H9 (cell line): Measurements from ENCODE around the gene NRGN. TPM values are rescaled to one million over a fixed set of nuclear protein-coding genes. Genes with fewer than 3 reads are reported as not detected.
A peak's percentile ranks its signal among the peaks of the same experiment; 100 is the strongest.

Experiments used
- DNase-seq: peaks from one replicate; pipeline ENCODE4 v3.0.0-alpha.2; 2017
- H2AFZ ChIP-seq: one replicate; pipeline ENCODE4 v1.6.1; 2013; ENCODE audit warnings: mild to moderate bottlenecking, low read length, control low read depth, moderate library complexity
- H2AK5ac ChIP-seq: 2 replicates; pipeline ENCODE4 v1.6.1; 2013; ENCODE audit warnings: low read length, control low read depth, mixed read lengths; ENCODE audit not compliant: insufficient read length
- H2BK120ac ChIP-seq: one replicate; pipeline ENCODE4 v1.6.1; 2013; ENCODE audit warnings: low read depth, mild to moderate bottlenecking, low read length, control low read depth, inconsistent platforms; ENCODE audit not compliant: poor library complexity, severe bottlenecking
- H2BK12ac ChIP-seq: 2 replicates; pipeline ENCODE4 v1.6.1; 2013; ENCODE audit warnings: low read length, control low read depth, mixed read lengths, low read depth; ENCODE audit not compliant: insufficient read length
- H2BK15ac ChIP-seq: 2 replicates; pipeline ENCODE4 v1.6.1; 2013; ENCODE audit warnings: low read depth, low read length, control low read depth
- H2BK20ac ChIP-seq: one replicate; pipeline ENCODE4 v1.6.1; 2013; ENCODE audit warnings: low read depth, mild to moderate bottlenecking, low read length, control low read depth, inconsistent platforms; ENCODE audit not compliant: poor library complexity, severe bottlenecking
- H2BK5ac ChIP-seq: 2 replicates; pipeline ENCODE4 v1.6.1; 2013; ENCODE audit warnings: low read length, control low read depth, mixed read lengths; ENCODE audit not compliant: insufficient read length
- H3K14ac ChIP-seq: 2 replicates; pipeline ENCODE4 v1.6.1; 2013; ENCODE audit warnings: low read length, control low read depth; ENCODE audit not compliant: insufficient read depth
- H3K18ac ChIP-seq: 2 replicates; pipeline ENCODE4 v1.6.1; 2013; ENCODE audit warnings: low read depth, mild to moderate bottlenecking, mixed read lengths, low read length, control low read depth; ENCODE audit not compliant: insufficient read length
- H3K23ac ChIP-seq: 2 replicates; pipeline ENCODE4 v1.6.1; 2013; ENCODE audit warnings: low read length, control low read depth, mixed read lengths, low read depth; ENCODE audit not compliant: insufficient read length
- H3K23me2 ChIP-seq: 2 replicates; pipeline ENCODE4 v1.6.1; 2013; ENCODE audit warnings: low read depth, mild to moderate bottlenecking, mixed read lengths, low read length, control low read depth; ENCODE audit not compliant: insufficient read length, poor library complexity, severe bottlenecking
- H3K27ac ChIP-seq: 2 replicates; pipeline ENCODE4 v1.5.1; 2013; ENCODE audit warnings: low read length, control low read depth, mixed read lengths, low read depth; ENCODE audit not compliant: insufficient read length
- H3K27me3 ChIP-seq: 2 replicates; pipeline ENCODE4 v1.6.1; 2013; ENCODE audit warnings: low read length, control low read depth, inconsistent platforms; ENCODE audit not compliant: insufficient read depth
- H3K4ac ChIP-seq: 2 replicates; pipeline ENCODE4 v1.6.1; 2013; ENCODE audit warnings: low read depth, mild to moderate bottlenecking, control low read depth, inconsistent platforms, low read length, moderate library complexity
- H3K4me1 ChIP-seq: 2 replicates; pipeline ENCODE4 v1.6.1; 2013; ENCODE audit warnings: low read length, control low read depth, inconsistent platforms; ENCODE audit not compliant: insufficient read depth
- H3K4me2 ChIP-seq: 2 replicates; pipeline ENCODE4 v1.6.1; 2013; ENCODE audit warnings: low read length, control low read depth, mixed read lengths; ENCODE audit not compliant: insufficient read length, insufficient read depth
- H3K56ac ChIP-seq: 2 replicates; pipeline ENCODE4 v1.6.1; 2013; ENCODE audit warnings: low read depth, mild to moderate bottlenecking, mixed read lengths, low read length, control low read depth; ENCODE audit not compliant: insufficient read length
- H3K79me1 ChIP-seq: 2 replicates; pipeline ENCODE4 v1.6.1; 2013; ENCODE audit warnings: low read depth, mild to moderate bottlenecking, moderate library complexity, low read length, control low read depth, inconsistent platforms; ENCODE audit not compliant: insufficient read depth, poor library complexity, severe bottlenecking
- H3K79me2 ChIP-seq: 2 replicates; pipeline ENCODE4 v1.6.1; 2013; ENCODE audit warnings: low read length, control low read depth, inconsistent platforms; ENCODE audit not compliant: insufficient read depth
- H3K9ac ChIP-seq: 2 replicates; pipeline ENCODE4 v1.6.1; 2013; ENCODE audit warnings: low read length, control low read depth, mixed read lengths; ENCODE audit not compliant: insufficient read length; ENCODE audit errors: extremely low read depth
- H3K9me3 ChIP-seq: one replicate; pipeline ENCODE4 v1.6.1; 2013; ENCODE audit warnings: low read depth, low read length, inconsistent platforms; ENCODE audit not compliant: control insufficient read depth
- H3T11ph ChIP-seq: one replicate; pipeline ENCODE4 v1.6.1; 2013; ENCODE audit warnings: mild to moderate bottlenecking, low read length, control low read depth, inconsistent platforms
- H4K20me1 ChIP-seq: one replicate; pipeline ENCODE4 v1.6.1; 2013; ENCODE audit not compliant: control insufficient read depth, insufficient read length, insufficient read depth
- H4K5ac ChIP-seq: 2 replicates; pipeline ENCODE4 v1.6.1; 2013; ENCODE audit warnings: low read depth, mild to moderate bottlenecking, mixed read lengths, low read length, control low read depth; ENCODE audit not compliant: insufficient read length
- H4K8ac ChIP-seq: replicated peaks from 2 replicates; pipeline ENCODE4 v1.6.1; 2013; ENCODE audit warnings: low read length, control low read depth, mixed read lengths, low read depth; ENCODE audit not compliant: insufficient read length
- H4K91ac ChIP-seq: 2 replicates; pipeline ENCODE4 v1.6.1; 2013; ENCODE audit warnings: low read depth, mild to moderate bottlenecking, moderate library complexity, mixed read lengths, low read length, control low read depth; ENCODE audit not compliant: insufficient read length
- H3K27ac Mint-ChIP-seq, 3 experiments: 2 replicates in 2 of 3; 3 replicates in 1 of 3; pipeline ENCODE4 v1.8.0; 2020 to 2021; ENCODE audit warnings: mixed read lengths in 3 of 3, mild to moderate bottlenecking in 1 of 3, moderate library complexity in 1 of 3
- H3K27me3 Mint-ChIP-seq: 2 replicates; pipeline ENCODE4 v1.8.0; 2021; ENCODE audit warnings: low read depth, mild to moderate bottlenecking, moderate library complexity, mixed read lengths
- H3K36me3 Mint-ChIP-seq, 3 experiments: 2 replicates in 2 of 3; 3 replicates in 1 of 3; pipeline ENCODE4 v1.8.0; 2020 to 2021; ENCODE audit warnings: low read depth in 3 of 3, mixed read lengths in 3 of 3; ENCODE audit not compliant: insufficient read depth in 1 of 3
- H3K4me1 Mint-ChIP-seq, 2 experiments: 2 replicates each; pipeline ENCODE4 v1.8.0; 2020; ENCODE audit warnings: mixed read lengths in 2 of 2
- H3K4me3 Mint-ChIP-seq, 2 experiments: 2 replicates in 1 of 2; 3 replicates in 1 of 2; pipeline ENCODE4 v1.8.0; 2020 to 2021; ENCODE audit warnings: mild to moderate bottlenecking in 2 of 2, mixed read lengths in 2 of 2, moderate library complexity in 1 of 2
- H3K9me3 Mint-ChIP-seq, 2 experiments: 2 replicates in 1 of 2; 3 replicates in 1 of 2; pipeline ENCODE4 v1.8.0; 2020; ENCODE audit warnings: mild to moderate bottlenecking in 2 of 2, mixed read lengths in 2 of 2, moderate library complexity in 1 of 2
- CTCF ChIP-seq: fragments of 200-600 bp; sonication (generic); conservative IDR thresholded peaks from 3 replicates; pipeline ENCODE4 v1.8.0; 2021; ENCODE audit warnings: antibody characterized with exemption, mild to moderate bottlenecking
- WGBS: extraction: QIAGEN DNeasy Blood & Tissue Kit; methylation state at CpG from one replicate; pipeline ENCODE4 v1.1.7; 2013; ENCODE audit warnings: missing lambda C conversion rate, low lambda C conversion rate, mixed read lengths; ENCODE audit not compliant: insufficient read length; ENCODE audit errors: extremely low coverage; 5-methylcytosine and 5-hydroxymethylcytosine counted together
- total RNA-seq: library from RNA; stranded (reverse); gene quantifications from 2 replicates; pipeline ENCODE4 v1.2.1, GENCODE V29; 2021

The NRGN gene
- total RNA-seq, 1 experiment from 2014 or later: 6.4 TPM

GRCh38 chr11:124746621-124747243 lies 7.0 kb downstream of the NRGN start:
- Histone ChIP-seq H2BK20ac (no peak overlapping the region), H2BK5ac (no peak overlapping the region), H3K79me1 (no peaks in the 10 kb centered on the region), H3K18ac (no peak overlapping the region), H3K4me2 (peak overlapping the region; percentile 51), H3K27ac (no peak overlapping the region), H3K9ac (no peak overlapping the region), H3K79me2 (no peaks in the 10 kb centered on the region), H3K56ac (no peak overlapping the region), H4K8ac (no peak overlapping the region), H2BK12ac (no peak overlapping the region), H4K91ac (no peak overlapping the region), H3K23ac (no peak overlapping the region), H3K27me3 (peaks cover 90% of the 10 kb centered on the region), H3K14ac (no peak overlapping the region), H3K23me2 (peaks cover 19% of the 10 kb centered on the region), H3T11ph (no peak overlapping the region), H2BK15ac (no peak overlapping the region), H3K4ac (no peak overlapping the region), H4K20me1 (no peaks in the 10 kb centered on the region), H3K4me1 (no peaks in the 10 kb centered on the region), H3K9me3 (no peaks in the 10 kb centered on the region), H4K5ac (no peak overlapping the region), H2AFZ (no peak overlapping the region), H2AK5ac (no peak overlapping the region), H2BK120ac (no peak overlapping the region)
- peaks cover 21 to 33% of the 10 kb centered on the region in 2 experiments for H3K4me1 Mint-ChIP-seq
- DNase-seq: peak; percentile 95
- H3K9me3 Mint-ChIP-seq: peaks cover 3 to 7% of the 10 kb centered on the region in 2 experiments; a peak in 2 of 5 replicates
- no peaks in the 10 kb centered on the region; a peak in 2 of 7 replicates for H3K36me3 Mint-ChIP-seq
- peak overlapping the region; percentile 17 to 94 (median 56); a peak in 5 of 7 replicates for H3K27ac Mint-ChIP-seq
- H3K27me3 Mint-ChIP-seq: peaks cover 95% of the 10 kb centered on the region
- peak; percentile 75 for TF ChIP-seq CTCF
- H3K4me3 Mint-ChIP-seq: peak overlapping the region; percentile 79 to 92
- WGBS: no CpG with 5 or more reads among the region's 37 CpGs
